ENCODE results near the gene CCL5.

Gene CCL5

DNA sequence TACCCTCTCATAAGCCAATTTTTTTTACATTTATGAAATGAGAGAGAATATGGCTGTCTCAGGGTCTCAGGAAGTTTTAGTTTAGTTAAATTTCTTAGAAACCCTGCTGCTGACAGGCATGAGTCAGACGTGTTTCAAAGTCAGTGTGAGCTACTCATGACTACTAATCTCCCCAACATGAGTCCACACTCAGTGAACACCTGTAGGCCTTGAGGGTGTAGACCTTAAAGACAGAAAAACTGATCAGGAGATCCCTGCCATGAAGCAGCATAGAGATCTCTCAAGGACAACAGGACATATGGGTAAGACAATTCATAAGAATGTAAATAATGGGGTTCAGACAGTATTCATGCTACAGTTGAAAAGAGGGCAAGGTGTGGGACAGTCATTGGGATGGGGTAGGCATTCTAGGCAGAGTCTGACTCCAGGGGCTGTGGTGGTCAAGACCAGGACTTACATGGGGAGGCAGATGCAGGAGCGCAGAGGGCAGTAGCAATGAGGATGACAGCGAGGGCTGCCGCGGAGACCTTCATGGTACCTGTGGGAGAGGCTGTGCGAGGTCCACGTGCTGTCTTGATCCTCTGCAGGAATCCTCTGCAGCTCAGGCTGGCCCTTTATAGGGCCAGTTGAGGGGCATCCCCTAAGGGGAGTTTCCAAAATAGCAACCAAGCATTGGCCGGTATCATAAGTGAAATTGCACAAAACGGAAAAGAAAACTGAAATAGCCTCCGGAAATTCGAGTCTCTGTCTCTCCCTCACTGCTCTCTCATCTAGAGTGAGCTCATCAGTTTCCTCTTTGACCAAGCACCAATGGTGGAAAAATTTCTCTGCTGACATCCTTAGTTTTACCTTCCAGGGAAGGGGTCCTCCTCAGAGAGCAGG lies at the start of gene CCL5:
TSS of gene CCL5 (minus strand) at position 588 of the 882 bp plus-strand sequence.
- Histone ChIP-seq H3K36me3 (ENCODE audit: insufficient read depth) (no peaks in the 10 kb centered on the region), H3K79me2 (ENCODE audit: insufficient read depth, low read depth) (no peaks in the 10 kb centered on the region), H4K20me1 (ENCODE audit: insufficient read depth) (no peaks in the 10 kb centered on the region), H2AFZ (ENCODE audit: low read depth) (peak within 1 kb of the TSS; percentile 47), H3K9ac (peak within 1 kb of the TSS; percentile 50), H3K27me3 (ENCODE audit: insufficient read depth, low read depth) (no peaks in the 10 kb centered on the region), H3K27ac (peak within 1 kb of the TSS; percentile 79), H3K4me3 (IDR thresholded peaks at IDR 0.05; ENCODE audit: insufficient read depth, low read depth, low read length) (no peak within 1 kb of the TSS), H3K4me2 (peak within 1 kb of the TSS; percentile 90), H3K4me1 (ENCODE audit: low read depth, poor library complexity, severe bottlenecking) (peaks cover 20% of the 10 kb centered on the region)
- TF ChIP-seq, protein P1, sequence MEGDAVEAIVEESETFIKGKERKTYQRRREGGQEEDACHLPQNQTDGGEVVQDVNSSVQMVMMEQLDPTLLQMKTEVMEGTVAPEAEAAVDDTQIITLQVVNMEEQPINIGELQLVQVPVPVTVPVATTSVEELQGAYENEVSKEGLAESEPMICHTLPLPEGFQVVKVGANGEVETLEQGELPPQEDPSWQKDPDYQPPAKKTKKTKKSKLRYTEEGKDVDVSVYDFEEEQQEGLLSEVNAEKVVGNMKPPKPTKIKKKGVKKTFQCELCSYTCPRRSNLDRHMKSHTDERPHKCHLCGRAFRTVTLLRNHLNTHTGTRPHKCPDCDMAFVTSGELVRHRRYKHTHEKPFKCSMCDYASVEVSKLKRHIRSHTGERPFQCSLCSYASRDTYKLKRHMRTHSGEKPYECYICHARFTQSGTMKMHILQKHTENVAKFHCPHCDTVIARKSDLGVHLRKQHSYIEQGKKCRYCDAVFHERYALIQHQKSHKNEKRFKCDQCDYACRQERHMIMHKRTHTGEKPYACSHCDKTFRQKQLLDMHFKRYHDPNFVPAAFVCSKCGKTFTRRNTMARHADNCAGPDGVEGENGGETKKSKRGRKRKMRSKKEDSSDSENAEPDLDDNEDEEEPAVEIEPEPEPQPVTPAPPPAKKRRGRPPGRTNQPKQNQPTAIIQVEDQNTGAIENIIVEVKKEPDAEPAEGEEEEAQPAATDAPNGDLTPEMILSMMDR (conservative IDR thresholded peaks at IDR 0.05; ENCODE audit: low read depth, low read length): no peak

DNA sequence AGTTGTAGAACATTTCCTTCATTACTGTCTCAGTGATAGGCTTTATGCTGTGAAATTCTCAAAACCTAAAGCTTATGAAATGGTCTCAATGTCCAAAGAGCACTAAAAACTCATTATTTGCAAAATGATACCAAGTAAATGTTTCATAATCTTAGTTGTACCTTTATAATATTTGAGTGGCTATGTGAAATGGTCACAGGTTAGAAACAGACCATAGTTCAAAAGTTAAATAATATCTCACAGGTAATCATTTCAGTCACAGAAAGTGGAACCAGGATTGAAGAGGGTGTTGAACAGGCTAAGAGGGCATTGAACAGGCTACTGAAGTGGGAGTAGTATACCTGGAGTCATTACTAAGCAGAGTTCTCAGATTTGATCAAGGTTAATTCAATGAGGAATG lies 47.6 kb upstream of the CCL5 start:
- Histone ChIP-seq H3K36me3 (ENCODE audit: insufficient read depth) (no peaks in the 10 kb centered on the region), H3K27ac (no peak overlapping the region), H3K4me1 (ENCODE audit: low read depth, poor library complexity, severe bottlenecking) (peaks cover 5% of the 10 kb centered on the region), H3K27me3 (ENCODE audit: insufficient read depth, low read depth) (no peaks in the 10 kb centered on the region), H4K20me1 (ENCODE audit: insufficient read depth) (no peaks in the 10 kb centered on the region), H3K9ac (no peak overlapping the region), H3K79me2 (ENCODE audit: insufficient read depth, low read depth) (no peaks in the 10 kb centered on the region), H2AFZ (ENCODE audit: low read depth) (no peak overlapping the region), H3K4me2 (no peak overlapping the region), H3K4me3 (IDR thresholded peaks at IDR 0.05; ENCODE audit: insufficient read depth, low read depth, low read length) (no peak overlapping the region)
- TF ChIP-seq, protein P1 (conservative IDR thresholded peaks at IDR 0.05; ENCODE audit: low read depth, low read length): no peak

DNA sequence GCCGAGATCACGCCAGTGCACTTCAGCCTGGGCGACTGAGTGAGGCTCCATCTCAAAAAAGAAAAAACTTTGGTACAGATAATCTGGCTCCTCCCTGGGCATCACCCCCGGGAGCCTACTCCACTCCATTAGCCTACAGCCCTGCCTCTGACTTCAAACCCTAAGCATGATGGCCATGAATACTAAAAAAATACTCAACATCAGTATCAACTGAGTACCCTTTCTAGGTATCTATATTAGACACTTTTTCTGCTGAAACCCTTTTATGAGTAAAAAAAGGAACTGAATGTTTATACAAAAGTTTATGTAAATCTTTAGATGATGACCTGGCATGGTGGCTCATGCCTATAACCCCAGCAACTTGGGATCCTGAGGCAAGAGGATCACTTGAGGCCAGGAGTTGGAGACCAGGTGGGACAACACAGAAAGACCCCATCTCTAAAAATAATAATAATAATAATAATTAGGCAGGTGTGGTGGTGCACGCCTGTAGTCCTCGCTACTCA lies 43.5 kb upstream of the CCL5 start:
- TF ChIP-seq, protein P1 (conservative IDR thresholded peaks at IDR 0.05; ENCODE audit: low read depth, low read length): no peak
- no peak overlapping the region for H3K4me2 ChIP-seq

DNA sequence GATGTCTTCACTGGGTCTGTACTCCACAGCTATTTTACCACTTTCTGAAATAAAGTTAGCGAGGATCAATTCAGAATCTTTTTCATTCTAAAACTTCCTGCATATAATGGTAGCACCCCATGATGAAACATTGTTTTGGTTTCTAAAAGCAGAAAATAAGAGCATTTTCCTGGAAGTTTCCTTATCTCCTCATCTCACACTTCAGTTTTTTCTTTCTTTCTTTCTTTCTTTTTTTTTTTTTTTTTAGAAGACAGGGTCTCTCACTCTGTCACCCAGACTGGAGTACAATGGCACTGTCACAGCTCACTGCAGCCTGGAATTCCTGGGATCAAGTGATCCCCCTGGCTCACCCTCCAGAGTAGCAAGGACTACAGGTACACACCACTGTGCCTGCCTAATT lies 40.1 kb upstream of the CCL5 start:
- no peaks in the 10 kb centered on the region for H4K20me1 ChIP-seq (ENCODE audit: insufficient read depth)
- H3K4me3 ChIP-seq (IDR thresholded peaks at IDR 0.05; ENCODE audit: insufficient read depth, low read depth, low read length): no peak overlapping the region
- H3K27ac ChIP-seq: no peak overlapping the region
- H3K9ac ChIP-seq: no peak overlapping the region
- no peak overlapping the region for H2AFZ ChIP-seq (ENCODE audit: low read depth)
- no peak overlapping the region for H3K4me2 ChIP-seq
- no peaks in the 10 kb centered on the region for H3K4me1 ChIP-seq (ENCODE audit: low read depth, poor library complexity, severe bottlenecking)
- H3K36me3 ChIP-seq (ENCODE audit: insufficient read depth): no peaks in the 10 kb centered on the region
- TF ChIP-seq, protein P1 (conservative IDR thresholded peaks at IDR 0.05; ENCODE audit: low read depth, low read length): no peak
- H3K27me3 ChIP-seq (ENCODE audit: insufficient read depth, low read depth): no peaks in the 10 kb centered on the region
- no peaks in the 10 kb centered on the region for H3K79me2 ChIP-seq (ENCODE audit: insufficient read depth, low read depth)

More for the DNA sequence above, 43.5 kb upstream of the CCL5 start:
- no peaks in the 10 kb centered on the region for H3K36me3 ChIP-seq (ENCODE audit: insufficient read depth)
- no peaks in the 10 kb centered on the region for H3K4me1 ChIP-seq (ENCODE audit: low read depth, poor library complexity, severe bottlenecking)
- no peaks in the 10 kb centered on the region for H4K20me1 ChIP-seq (ENCODE audit: insufficient read depth)
- H2AFZ ChIP-seq (ENCODE audit: low read depth): no peak overlapping the region
- H3K27ac ChIP-seq: no peak overlapping the region
- H3K27me3 ChIP-seq (ENCODE audit: insufficient read depth, low read depth): no peaks in the 10 kb centered on the region
- H3K9ac ChIP-seq: no peak overlapping the region
- H3K79me2 ChIP-seq (ENCODE audit: insufficient read depth, low read depth): no peaks in the 10 kb centered on the region
- no peak overlapping the region for H3K4me3 ChIP-seq (IDR thresholded peaks at IDR 0.05; ENCODE audit: insufficient read depth, low read depth, low read length)

All from KMS-11 (cell line).